BE2C (cell line): ENCODE results near the gene FOXN3.

Experiments used
- DNase-seq: peaks from one replicate; pipeline ENCODE4 v3.0.0-alpha.2; 2020
- H3K27me3 ChIP-seq: fragments of 250-450 bp; sonication (Bioruptor Pico); 2 replicates; pipeline ENCODE4 v1.5.1; 2020; ENCODE audit warnings: mild to moderate bottlenecking
- H3K36me3 ChIP-seq: fragments of 250-450 bp; sonication (Bioruptor Pico); 2 replicates; pipeline ENCODE4 v1.5.1; 2020; ENCODE audit warnings: mild to moderate bottlenecking
- H3K4me1 ChIP-seq: fragments of 250-450 bp; sonication (Bioruptor Pico); 2 replicates; pipeline ENCODE4 v1.5.1; 2020
- H3K4me3 ChIP-seq: 2 replicates; pipeline ENCODE4 v1.5.1; 2011; ENCODE audit warnings: low read depth, low read length
- H3K9me3 ChIP-seq: fragments of 250-450 bp; sonication (Bioruptor Pico); 2 replicates; pipeline ENCODE4 v1.5.1; 2020
- TF ChIP-seq, protein P1 (sequence below): IDR thresholded peaks from 2 replicates; pipeline ENCODE4 v1.5.1; 2012; ENCODE audit warnings: mild to moderate bottlenecking, low read depth, low read length

The FOXN3 gene

DNA sequence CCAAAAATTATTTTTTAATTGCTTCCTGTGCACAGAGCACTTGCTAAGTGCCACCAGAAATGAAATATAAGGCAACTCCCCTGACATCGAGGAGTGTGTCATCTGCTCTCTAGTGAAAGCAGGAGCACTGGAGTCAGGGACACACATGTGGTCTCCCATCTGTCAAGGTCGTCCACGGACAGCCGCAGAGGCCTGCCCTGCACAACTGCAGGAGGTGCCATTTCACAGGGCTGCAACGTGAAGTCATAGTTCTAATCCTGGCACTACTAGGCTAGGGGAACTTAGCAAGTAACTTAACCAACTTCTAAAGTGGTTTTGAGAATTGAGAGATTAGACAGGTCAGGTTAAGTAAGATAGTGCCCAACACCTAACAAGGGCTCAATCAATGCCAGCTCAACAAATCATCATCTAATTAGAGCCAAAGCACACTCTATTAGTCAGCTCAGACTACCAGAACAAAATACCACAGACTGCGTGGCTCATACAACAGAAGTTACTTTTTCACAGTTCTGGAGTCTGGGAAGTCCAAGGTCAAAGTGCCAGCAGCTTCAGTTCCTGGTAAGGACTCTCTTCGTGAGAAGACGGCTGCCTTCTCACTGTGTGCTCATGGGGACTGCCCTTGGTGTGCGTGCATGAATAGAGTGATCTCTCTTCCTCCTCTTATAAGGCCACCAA is 30.7 kb downstream of the FOXN3 start:
- TF ChIP-seq, protein P1, sequence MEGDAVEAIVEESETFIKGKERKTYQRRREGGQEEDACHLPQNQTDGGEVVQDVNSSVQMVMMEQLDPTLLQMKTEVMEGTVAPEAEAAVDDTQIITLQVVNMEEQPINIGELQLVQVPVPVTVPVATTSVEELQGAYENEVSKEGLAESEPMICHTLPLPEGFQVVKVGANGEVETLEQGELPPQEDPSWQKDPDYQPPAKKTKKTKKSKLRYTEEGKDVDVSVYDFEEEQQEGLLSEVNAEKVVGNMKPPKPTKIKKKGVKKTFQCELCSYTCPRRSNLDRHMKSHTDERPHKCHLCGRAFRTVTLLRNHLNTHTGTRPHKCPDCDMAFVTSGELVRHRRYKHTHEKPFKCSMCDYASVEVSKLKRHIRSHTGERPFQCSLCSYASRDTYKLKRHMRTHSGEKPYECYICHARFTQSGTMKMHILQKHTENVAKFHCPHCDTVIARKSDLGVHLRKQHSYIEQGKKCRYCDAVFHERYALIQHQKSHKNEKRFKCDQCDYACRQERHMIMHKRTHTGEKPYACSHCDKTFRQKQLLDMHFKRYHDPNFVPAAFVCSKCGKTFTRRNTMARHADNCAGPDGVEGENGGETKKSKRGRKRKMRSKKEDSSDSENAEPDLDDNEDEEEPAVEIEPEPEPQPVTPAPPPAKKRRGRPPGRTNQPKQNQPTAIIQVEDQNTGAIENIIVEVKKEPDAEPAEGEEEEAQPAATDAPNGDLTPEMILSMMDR: no peak
- Histone ChIP-seq H3K4me3 (no peak overlapping the region), H3K36me3 (no peaks in the 10 kb centered on the region), H3K27me3 (no peaks in the 10 kb centered on the region), H3K4me1 (peaks cover 8% of the 10 kb centered on the region; the same call in 1 of the 2 replicates), H3K9me3 (no peaks in the 10 kb centered on the region)
- no peak for DNase-seq

DNA sequence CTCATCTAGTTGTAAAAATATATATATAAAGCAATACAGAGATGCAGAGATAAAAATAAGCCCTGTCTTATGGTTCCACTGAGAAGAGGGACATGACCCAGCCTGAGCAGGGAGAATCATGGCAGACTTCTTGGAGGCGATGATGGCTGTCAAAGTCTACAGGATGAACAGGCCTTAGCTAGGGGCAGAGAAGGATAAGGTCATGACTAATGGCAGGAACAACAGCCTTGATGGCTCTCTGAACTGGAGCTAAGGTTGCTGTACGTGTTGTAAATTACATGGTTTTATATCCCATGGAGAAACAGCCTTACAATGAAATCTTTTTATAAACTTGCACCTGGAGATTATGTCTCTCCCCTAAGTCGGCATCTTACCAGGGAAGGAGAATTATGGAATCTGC is 32.4 kb downstream of the FOXN3 start:
- TF ChIP-seq, protein P1: no peak
- H3K4me3 ChIP-seq: no peak overlapping the region
- H3K9me3 ChIP-seq: no peaks in the 10 kb centered on the region
- H3K4me1 ChIP-seq: peaks cover 8% of the 10 kb centered on the region; the same call in 1 of the 2 replicates
- DNase-seq: no peak
- H3K36me3 ChIP-seq: no peaks in the 10 kb centered on the region
- H3K27me3 ChIP-seq: no peaks in the 10 kb centered on the region

DNA sequence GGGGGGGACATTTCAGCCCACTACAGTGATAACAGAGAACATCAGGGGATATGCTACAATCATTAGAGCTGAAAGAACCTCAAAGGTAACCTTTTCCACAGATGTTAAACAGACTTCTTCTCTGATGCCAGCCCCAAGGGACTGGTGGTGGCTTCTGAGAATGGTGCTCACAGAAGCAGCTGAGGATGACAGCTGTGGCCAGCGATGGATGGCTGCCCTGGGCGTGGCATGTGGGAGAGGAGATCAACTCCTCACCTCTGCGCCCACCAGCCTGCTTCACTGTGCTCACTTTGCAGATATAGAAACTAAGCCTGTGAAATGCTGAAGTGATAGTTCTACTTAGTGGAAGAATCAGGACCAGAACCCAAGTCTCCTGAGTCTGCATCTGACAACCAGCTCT is 33.0 kb downstream of the FOXN3 start:
- Histone ChIP-seq H3K4me1 (peaks cover 8% of the 10 kb centered on the region; the same call in 1 of the 2 replicates), H3K27me3 (no peaks in the 10 kb centered on the region), H3K4me3 (no peak overlapping the region), H3K9me3 (no peaks in the 10 kb centered on the region), H3K36me3 (no peaks in the 10 kb centered on the region)
- DNase-seq: peak; percentile 38
- TF ChIP-seq, protein P1: no peak

DNA sequence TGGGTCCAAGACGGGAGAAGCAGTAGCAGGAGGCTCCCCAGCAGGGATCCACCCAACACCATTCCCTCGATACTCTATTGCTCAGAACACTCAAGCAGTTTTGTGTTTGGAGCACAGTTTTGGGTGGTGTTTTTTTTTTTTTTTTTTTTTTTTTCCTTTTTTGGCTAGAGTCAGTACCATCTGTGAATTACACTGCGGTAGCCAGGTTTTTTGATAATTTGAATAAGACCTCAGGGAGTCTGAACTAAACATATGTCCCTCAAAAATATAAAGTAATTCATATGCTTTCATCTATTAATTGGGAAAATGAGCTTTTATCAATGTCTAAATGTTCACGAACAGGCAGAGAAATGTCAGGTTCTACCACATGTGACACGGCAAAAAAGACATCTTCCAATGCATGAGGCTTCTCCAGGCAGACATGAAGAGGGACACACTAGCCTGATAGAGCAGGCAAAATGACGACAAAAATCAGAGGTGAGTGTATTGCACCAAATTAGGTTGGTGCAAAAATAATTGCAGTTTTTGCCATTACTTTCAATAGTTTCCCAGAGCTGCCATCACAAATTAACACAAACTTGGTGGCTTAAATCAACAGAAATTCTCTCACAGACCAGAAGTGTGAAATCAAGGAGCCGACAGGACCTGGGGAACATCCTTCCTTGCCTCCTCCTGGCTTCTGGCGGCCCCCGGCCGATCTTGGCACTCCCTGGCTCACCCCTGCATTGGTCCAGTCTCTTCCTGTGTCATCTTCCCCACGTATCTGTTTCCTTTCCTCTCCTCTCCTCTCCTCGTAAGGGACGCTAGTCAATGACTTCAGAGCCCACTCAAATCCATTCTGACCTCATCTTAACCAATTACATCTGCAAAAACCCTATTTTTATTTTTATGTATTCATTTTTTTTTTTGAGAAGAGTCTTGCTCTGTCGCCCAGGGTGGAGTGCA is 33.9 kb downstream of the FOXN3 start:
- Histone ChIP-seq H3K4me1 (peaks cover 5% of the 10 kb centered on the region; the same call in 1 of the 2 replicates), H3K36me3 (no peaks in the 10 kb centered on the region), H3K27me3 (no peaks in the 10 kb centered on the region), H3K9me3 (no peaks in the 10 kb centered on the region), H3K4me3 (no peak overlapping the region)
- TF ChIP-seq, protein P1: no peak
- no peak for DNase-seq

DNA sequence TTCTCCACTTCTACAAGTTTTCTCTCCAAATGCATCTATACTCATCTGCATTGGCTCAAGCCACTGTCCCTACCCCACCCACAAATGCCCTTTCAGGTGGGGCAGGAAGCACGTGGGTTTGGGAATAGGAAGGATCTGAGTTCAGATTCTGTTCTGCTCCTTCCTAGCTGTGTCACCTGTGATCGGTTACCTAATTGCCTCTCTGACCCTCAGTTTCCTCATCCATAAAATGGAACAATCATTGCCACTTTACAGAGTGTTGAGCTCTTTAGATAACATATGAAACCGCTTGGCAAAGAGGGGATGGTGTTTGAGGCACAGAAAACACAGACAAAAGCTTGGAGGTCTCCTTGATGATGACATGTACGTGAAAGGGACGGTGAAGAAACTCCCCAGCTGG is 34.5 kb downstream of the FOXN3 start:
- H3K9me3 ChIP-seq: no peaks in the 10 kb centered on the region
- H3K27me3 ChIP-seq: no peaks in the 10 kb centered on the region
- H3K36me3 ChIP-seq: no peaks in the 10 kb centered on the region
- TF ChIP-seq, protein P1: no peak
- H3K4me1 ChIP-seq: peaks cover 5% of the 10 kb centered on the region; the same call in 1 of the 2 replicates
- DNase-seq: no peak
- H3K4me3 ChIP-seq: no peak overlapping the region
